Vagina (tissue), 2 donors: ENCODE measurements around the gene TBC1D4.

Source experiments
- POLR2A ChIP-seq, 2 donors: fragments of 450-650 bp; IDR thresholded peaks; one replicate each; pipeline ENCODE4 v1.6.1; 2017; ENCODE audit warnings: antibody characterized with exemption in 2 of 2, mild to moderate bottlenecking in 2 of 2, moderate library complexity in 2 of 2
- POLR2AphosphoS5 ChIP-seq, 2 donors: sonication (generic); formaldehyde crosslinking; IDR thresholded peaks; one replicate each; pipeline ENCODE4 v1.9.0; 2017; ENCODE audit warnings: antibody characterized with exemption in 2 of 2, mild to moderate bottlenecking in 2 of 2, low read depth in 1 of 2; ENCODE audit not compliant: insufficient read depth in 1 of 2
- TF ChIP-seq, protein P1 (sequence below), 3 experiments: fragments of 450-650 bp in 2 of 3; fragments of 200-600 bp in 1 of 3; sonication (generic) in 1 of 3; IDR thresholded peaks; one replicate each; pipeline ENCODE4 v1.5.1; 2017 to 2019; ENCODE audit warnings: antibody characterized with exemption in 3 of 3, mild to moderate bottlenecking in 2 of 3, moderate library complexity in 2 of 3

GRCh38 chr13:75418186-75418843 lies 63.7 kb downstream of the TBC1D4 start:
- TF ChIP-seq, protein P1, sequence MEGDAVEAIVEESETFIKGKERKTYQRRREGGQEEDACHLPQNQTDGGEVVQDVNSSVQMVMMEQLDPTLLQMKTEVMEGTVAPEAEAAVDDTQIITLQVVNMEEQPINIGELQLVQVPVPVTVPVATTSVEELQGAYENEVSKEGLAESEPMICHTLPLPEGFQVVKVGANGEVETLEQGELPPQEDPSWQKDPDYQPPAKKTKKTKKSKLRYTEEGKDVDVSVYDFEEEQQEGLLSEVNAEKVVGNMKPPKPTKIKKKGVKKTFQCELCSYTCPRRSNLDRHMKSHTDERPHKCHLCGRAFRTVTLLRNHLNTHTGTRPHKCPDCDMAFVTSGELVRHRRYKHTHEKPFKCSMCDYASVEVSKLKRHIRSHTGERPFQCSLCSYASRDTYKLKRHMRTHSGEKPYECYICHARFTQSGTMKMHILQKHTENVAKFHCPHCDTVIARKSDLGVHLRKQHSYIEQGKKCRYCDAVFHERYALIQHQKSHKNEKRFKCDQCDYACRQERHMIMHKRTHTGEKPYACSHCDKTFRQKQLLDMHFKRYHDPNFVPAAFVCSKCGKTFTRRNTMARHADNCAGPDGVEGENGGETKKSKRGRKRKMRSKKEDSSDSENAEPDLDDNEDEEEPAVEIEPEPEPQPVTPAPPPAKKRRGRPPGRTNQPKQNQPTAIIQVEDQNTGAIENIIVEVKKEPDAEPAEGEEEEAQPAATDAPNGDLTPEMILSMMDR (IDR thresholded peaks at IDR 0.05) = no peak
- TF ChIP-seq POLR2AphosphoS5 (IDR thresholded peaks at IDR 0.05; ENCODE audit: insufficient read depth in 1 of 2, low read depth in 1 of 2) (no peak), POLR2A (IDR thresholded peaks at IDR 0.05) (no peak)
